ENCODE measurements around the gene CERCAM. TPM values are rescaled to one million over a fixed set of nuclear protein-coding genes. Genes with fewer than 3 reads are reported as not detected.

CERCAM gene
- total RNA-seq, 6 donors from 2014 or later = 9.2 to 47.1 (median 15.4) TPM

GRCh38 chr9:128405077-128405779 lies 15.4 kb upstream of the CERCAM start:
- no peaks in the 10 kb centered on the region for H3K27me3 ChIP-seq
- H3K4me3 ChIP-seq = no peak overlapping the region
- 71 to 75% methylated on average over 17 to 20 of the region's 20 CpGs for WGBS, 2 donors
- H3K36me3 ChIP-seq = no peaks in the 10 kb centered on the region
- no peak for TF ChIP-seq POLR2AphosphoS5 (IDR thresholded peaks at IDR 0.05)
- TF ChIP-seq EP300 (IDR thresholded peaks at IDR 0.05) = no peak
- no peak for TF ChIP-seq CTCF (IDR thresholded peaks at IDR 0.05)
- TF ChIP-seq POLR2A (IDR thresholded peaks at IDR 0.05) = no peak
- ATAC-seq (ENCODE audit: low FRiP score in 2 of 2) (no peak), DNase-seq (peak in 1 of 2 donors; percentile 59)
- H3K27ac ChIP-seq = no peak overlapping the region
- no peaks in the 10 kb centered on the region for H3K9me3 ChIP-seq
- no peaks in the 10 kb centered on the region for H3K4me1 ChIP-seq

GRCh38 chr9:128405780-128406171 lies 14.9 kb upstream of the CERCAM start:
- Histone ChIP-seq H3K36me3 (no peaks in the 10 kb centered on the region), H3K4me3 (no peak overlapping the region), H3K9me3 (no peaks in the 10 kb centered on the region), H3K27me3 (no peaks in the 10 kb centered on the region), H3K4me1 (no peaks in the 10 kb centered on the region), H3K27ac (no peak overlapping the region)
- 53 to 83% methylated on average over 5 of the region's 7 CpGs for WGBS, 2 donors
- ATAC-seq (ENCODE audit: low FRiP score in 2 of 2) (no peak), DNase-seq (no peak)
- no peak for TF ChIP-seq POLR2A (IDR thresholded peaks at IDR 0.05)
- TF ChIP-seq POLR2AphosphoS5 (IDR thresholded peaks at IDR 0.05) = no peak
- TF ChIP-seq CTCF (IDR thresholded peaks at IDR 0.05) = no peak
- TF ChIP-seq EP300 (IDR thresholded peaks at IDR 0.05) = no peak

- Histone ChIP-seq H3K9me3 (no peaks in the 10 kb centered on the region), H3K4me3 (no peak overlapping the region), H3K4me1 (no peaks in the 10 kb centered on the region), H3K36me3 (no peaks in the 10 kb centered on the region), H3K27ac (no peak overlapping the region), H3K27me3 (no peaks in the 10 kb centered on the region)
- no peak for TF ChIP-seq POLR2AphosphoS5 (IDR thresholded peaks at IDR 0.05)
- no peak for TF ChIP-seq CTCF (IDR thresholded peaks at IDR 0.05)
- no peak for TF ChIP-seq EP300 (IDR thresholded peaks at IDR 0.05)
- TF ChIP-seq POLR2A (IDR thresholded peaks at IDR 0.05) = no peak
- WGBS, 2 donors = 75% methylated on average over 6 to 9 of the region's 9 CpGs
- no peak for ATAC-seq (ENCODE audit: low FRiP score in 2 of 2)
- no peak for DNase-seq
Measured at GRCh38 chr9:128406848-128407391, 13.7 kb upstream of the CERCAM start.

GRCh38 chr9:128408963-128409431 lies 11.7 kb upstream of the CERCAM start:
- no peak for TF ChIP-seq POLR2AphosphoS5 (IDR thresholded peaks at IDR 0.05)
- no peak for TF ChIP-seq CTCF (IDR thresholded peaks at IDR 0.05)
- TF ChIP-seq EP300 (IDR thresholded peaks at IDR 0.05) = no peak
- no peak for TF ChIP-seq POLR2A (IDR thresholded peaks at IDR 0.05)
- no peaks in the 10 kb centered on the region for H3K27me3 ChIP-seq
- no peak for ATAC-seq (ENCODE audit: low FRiP score in 2 of 2)
- H3K9me3 ChIP-seq = no peaks in the 10 kb centered on the region
- H3K4me1 ChIP-seq = no peaks in the 10 kb centered on the region
- WGBS, 2 donors = 40 to 54% methylated on average over 3 to 13 of the region's 26 CpGs
- no peaks in the 10 kb centered on the region for H3K36me3 ChIP-seq
- no peak overlapping the region for H3K4me3 ChIP-seq
- DNase-seq = peak in 1 of 2 donors; percentile 73
- no peak overlapping the region for H3K27ac ChIP-seq
